Stimulated activated CD8-positive, alpha-beta memory T cell treated with anti-CD3 and anti-CD28 coated beads, Interleukin-4, amount 100 ng/mL, for 4 hours (primary cell): Measurements from ENCODE around the gene MYLIP.
"Not testable (repeated sequence)": the region's sequence is repeated elsewhere in the genome, so short reads cannot be mapped to it uniquely, and the experiment has no call there.

Experiments used
- DNase-seq, 2 donors: peaks; one replicate each; pipeline ENCODE4 v3.0.0-alpha.2; 2020; ENCODE audit warnings: low read depth in 2 of 2, low spot score in 1 of 2

The MYLIP gene

DNA sequence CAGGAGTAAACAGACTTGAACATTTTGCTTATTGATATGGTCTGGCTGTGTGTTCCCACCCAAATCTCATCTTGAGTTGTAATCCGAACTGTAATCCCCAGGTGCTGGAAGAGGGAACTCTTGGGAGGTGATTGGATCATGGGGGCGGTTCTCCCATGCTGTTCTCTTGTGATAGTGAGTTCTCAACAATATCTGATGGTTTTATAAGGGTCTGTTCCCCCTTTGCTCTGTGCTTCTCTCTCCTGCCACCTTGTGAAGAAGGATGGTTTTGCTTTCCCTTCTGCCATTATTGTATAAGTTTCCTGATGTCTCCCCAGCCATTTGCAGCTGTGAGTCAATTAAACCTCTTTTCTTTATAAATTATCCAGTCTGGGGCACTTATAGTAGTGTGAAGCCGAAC, 40.0 kb downstream of the MYLIP start:
- DNase-seq, result no peak

- DNase-seq, result no peak
Measured at GRCh38 chr6:16171400-16171799, 42.5 kb downstream of the MYLIP start.

GRCh38 chr6:16173167-16173940, 44.5 kb downstream of the MYLIP start:
- DNase-seq, result no peak

GRCh38 chr6:16174416-16175078, 45.7 kb downstream of the MYLIP start:
- no peak for DNase-seq

DNA sequence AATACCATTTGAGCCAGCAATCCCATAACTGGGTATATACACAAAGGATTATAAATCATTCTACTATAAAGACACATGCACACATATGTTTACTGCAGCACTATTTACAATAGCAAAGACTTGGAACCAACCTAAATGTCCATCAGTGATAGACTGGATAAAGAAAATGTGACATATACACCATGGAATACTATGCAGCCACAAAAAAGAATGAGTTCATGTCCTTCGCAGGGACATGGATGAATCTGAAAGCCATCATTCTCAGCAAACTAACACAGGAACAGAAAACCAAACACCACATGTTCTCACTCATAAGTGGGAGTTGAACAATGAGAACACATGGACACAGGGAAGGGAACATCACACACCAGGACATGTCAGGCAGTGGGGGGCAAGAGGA, 47.7 kb downstream of the MYLIP start:
- DNase-seq, result not testable (repeated sequence)

GRCh38 chr6:16177881-16178280, 49.0 kb downstream of the MYLIP start:
- DNase-seq, result no peak

- no peak for DNase-seq
Measured at GRCh38 chr6:16178351-16178750, 49.5 kb downstream of the MYLIP start.

- DNase-seq, result no peak
Measured at GRCh38 chr6:16179063-16179462, 50.2 kb downstream of the MYLIP start.

DNA sequence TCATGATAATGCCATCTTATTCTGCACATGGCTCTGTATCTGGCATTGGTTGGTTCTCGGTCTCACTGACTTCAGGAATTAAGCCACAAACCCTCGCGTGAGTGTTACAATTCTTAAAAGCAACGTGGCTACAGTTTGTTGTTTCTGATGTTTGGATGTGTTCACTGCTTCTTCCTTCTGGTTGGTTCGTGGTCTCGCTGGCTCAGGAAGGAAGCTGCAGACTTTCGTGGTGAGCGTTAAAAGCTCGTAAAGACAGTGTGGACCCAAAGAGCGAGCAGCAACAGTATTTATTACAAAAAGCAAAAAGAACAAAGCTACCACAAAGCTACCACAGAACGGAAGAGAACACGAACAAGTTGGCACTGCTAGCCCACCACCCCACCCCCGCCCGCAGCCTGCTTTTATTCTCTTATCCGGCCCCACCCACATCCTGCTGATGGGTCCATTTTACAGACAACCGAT, 51.1 kb downstream of the MYLIP start:
- peak in 1 of 2 donors; percentile 8 for DNase-seq

- DNase-seq, result no peak
Measured at GRCh38 chr6:16180696-16181438, 52.0 kb downstream of the MYLIP start.

DNA sequence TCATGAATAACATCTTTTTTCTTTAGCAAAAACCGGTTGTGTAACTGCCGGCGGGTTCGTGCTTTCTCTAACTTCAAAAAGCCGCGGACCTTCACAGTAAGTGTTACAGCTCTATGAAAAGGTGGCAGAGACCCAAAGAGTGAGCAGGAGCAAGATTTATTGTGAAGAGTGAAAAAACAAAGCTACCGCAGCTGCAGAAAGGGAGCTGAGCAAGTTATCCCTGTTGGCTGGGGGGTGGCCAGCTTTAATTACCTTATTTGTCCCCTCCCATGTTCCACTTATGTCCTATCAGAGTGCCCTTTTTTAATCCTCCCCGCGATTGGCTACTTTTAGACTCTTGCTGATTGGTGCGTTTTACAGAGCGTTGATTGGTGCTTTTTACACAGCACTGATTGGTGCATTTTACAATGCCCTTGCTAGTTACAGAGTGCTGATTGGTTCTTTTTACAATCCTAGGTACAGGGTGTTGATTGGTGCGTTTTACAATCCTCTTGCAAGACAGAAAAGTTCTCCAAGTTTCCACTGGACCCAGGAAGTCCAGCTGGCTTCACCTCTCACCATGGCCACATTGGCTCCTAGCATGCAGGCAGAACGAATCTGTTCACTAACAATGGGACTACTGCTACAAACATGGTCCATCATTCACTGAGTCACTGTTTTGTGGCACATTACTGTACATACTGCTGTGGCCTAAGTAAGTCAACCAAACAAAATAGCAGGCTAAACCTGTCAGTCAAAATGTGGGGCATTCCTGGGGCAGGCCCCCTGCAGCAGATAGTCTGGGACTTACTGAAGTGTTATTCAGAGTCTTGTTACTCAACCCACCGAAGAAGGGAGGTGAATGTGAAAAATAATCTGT, 52.8 kb downstream of the MYLIP start:
- no peak for DNase-seq

- no peak for DNase-seq
Measured at GRCh38 chr6:16183187-16183664, 54.3 kb downstream of the MYLIP start.

- DNase-seq, result no peak
Measured at GRCh38 chr6:16184129-16184528, 55.2 kb downstream of the MYLIP start.

GRCh38 chr6:16184551-16184950, 55.7 kb downstream of the MYLIP start:
- DNase-seq, result no peak

- DNase-seq, result no peak
Measured at GRCh38 chr6:16187176-16187575, 58.3 kb downstream of the MYLIP start.

- DNase-seq, result no peak
Measured at GRCh38 chr6:16190214-16190613, 61.3 kb downstream of the MYLIP start.

DNA sequence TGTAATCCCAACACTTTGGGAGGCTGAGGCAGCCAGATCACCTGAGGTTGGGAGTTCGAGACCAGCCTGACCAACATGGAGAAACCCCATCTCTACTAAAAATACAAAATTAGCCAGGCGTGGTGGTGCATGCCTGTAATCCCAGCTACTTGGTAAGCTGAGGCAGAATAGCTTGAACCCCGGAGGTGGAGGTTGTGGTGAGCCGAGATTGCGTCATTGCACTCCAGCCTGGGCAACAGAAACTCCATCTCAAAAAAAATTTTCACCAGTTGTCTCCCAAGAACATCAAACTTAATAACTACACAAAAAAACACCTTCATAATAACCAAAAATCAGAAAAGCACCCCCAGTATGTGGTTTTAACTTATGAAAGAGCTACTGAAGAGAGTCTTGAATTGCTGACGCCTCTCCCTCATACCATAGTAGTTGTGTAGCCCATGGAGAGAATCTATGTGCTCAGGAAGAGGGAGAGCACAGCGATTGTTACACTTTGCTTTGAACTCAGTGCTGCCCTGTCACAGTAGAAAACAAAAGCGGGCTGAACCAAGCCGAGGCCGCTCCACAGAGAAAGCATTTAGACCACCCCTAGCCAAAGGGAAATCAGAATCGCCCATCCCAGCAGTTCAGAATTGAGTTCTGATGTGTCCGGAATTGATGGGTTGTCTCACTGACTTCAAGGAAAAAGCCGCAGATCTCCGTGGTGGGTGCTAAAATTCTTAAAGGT, 67.5 kb downstream of the MYLIP start:
- DNase-seq, result no peak

DNA sequence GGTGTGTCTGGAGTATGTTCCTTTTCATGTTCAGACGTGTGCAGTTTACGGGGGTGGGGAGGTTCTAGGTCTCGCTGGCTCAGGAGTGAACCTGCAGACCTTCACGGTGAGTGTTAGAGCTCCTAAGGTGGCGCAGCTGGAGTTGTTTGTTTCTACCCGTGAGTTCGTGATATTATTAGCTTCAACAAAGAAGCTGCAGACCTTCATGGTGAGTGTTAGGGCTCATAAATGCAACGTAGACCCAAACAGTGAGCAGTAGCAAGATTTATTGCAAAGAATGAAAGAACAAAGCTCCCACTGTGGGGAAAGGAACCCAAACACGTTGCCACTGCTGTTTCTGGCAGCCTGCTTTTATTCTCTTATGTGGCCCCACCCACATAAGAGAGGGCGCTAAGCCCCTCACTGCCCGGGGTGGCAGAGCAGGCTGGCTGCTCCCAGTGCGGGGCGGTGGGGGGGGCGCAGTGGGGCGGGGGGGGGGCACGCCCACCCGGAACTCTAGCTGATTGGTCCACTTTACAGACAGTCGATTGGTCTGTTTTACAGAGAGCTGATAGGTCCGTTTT, 68.2 kb downstream of the MYLIP start:
- no peak for DNase-seq
